ENCODE results near the gene PML. TPM values are rescaled to one million over a fixed set of nuclear protein-coding genes. Genes with fewer than 3 reads are reported as not detected.
"Not testable (repeated sequence)": the region's sequence is repeated elsewhere in the genome, so short reads cannot be mapped to it uniquely, and the experiment has no call there.

Gene PML
- total RNA-seq, 1 experiment from 2014 or later: 21.5 TPM

DNA sequence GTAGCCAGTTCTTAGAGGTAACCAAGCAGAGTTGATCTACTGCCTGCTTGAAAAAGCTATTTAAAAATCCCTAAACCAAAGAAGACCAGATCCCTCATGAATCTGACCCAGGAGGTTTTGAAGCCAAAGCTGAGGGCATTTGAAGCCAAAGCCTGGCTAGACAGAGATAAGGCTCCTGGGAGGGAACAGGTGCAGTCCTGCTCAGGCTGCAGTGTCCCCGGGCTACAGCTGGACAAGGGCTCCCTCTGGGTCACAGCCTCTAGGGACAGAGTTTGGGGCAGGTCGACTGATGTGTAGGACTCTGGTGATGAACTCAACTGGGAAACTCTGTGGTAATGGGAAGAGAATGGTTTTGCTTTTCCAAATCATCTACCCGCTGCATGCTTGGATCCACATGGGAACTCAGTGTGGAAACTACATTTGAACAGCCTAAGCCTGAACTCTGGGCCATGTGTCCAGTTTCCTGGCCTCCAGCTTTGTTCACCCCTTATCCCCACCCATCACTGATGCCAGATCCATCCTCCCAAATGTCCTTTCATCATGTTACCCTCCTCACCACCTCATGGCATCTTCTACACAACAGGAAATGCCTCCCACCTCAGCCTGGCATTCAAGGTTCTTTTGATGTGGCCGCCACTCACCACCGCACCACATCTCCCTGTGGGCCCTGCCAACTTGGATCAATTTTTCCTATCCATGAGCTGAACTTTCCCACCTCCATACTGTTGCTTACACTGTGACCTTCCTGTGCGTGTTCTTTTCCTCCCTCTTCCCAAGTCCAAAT, 64.7 kb downstream of the PML start:
- H3K4me1 ChIP-seq (ENCODE audit: low read length); H3K4me2 ChIP-seq (ENCODE audit: low read depth, low read length, poor library complexity, severe bottlenecking); H3K79me2 ChIP-seq (ENCODE audit: low read length); H3K36me3 ChIP-seq (ENCODE audit: insufficient read depth, low read length); H3K9me2 ChIP-seq (replicated peaks; ENCODE audit: insufficient read depth, low read length); H3K9me3 ChIP-seq (ENCODE audit: low read length); H3K27me3 ChIP-seq (ENCODE audit: low read length); H3K9ac ChIP-seq (ENCODE audit: low read length); H3K27ac ChIP-seq (ENCODE audit: low read length); DNase-seq; H4K20me1 ChIP-seq (ENCODE audit: insufficient read depth, low read depth, low read length); H3K4me3 ChIP-seq (ENCODE audit: low read length); H2AFZ ChIP-seq (ENCODE audit: low read length): not testable (repeated sequence)

DNA sequence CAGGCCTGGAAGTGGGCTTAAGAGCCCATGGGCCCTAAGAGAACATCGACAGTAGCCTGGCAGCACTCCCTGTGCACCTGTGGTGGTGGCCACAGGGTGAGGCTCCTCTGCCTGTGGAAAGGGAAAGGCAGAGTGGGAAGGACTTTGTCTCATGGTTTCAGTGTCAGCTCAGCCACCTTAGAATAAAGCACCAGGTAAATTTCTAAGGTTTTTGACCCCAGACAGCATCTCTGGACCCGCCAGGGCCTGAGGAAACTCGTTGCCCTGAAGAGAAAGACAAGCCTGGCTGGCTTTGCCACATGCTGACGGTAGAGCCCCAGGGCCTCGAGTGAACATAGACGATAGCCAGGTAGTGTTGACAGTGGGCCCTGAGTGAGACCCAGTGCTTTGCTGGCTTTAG, 65.7 kb downstream of the PML start:
- Histone ChIP-seq H3K9me2 (replicated peaks; ENCODE audit: insufficient read depth, low read length) (no peaks in the 10 kb centered on the region), H3K27me3 (ENCODE audit: low read length) (no peaks in the 10 kb centered on the region), H3K4me3 (ENCODE audit: low read length) (no peak overlapping the region), H3K9ac (ENCODE audit: low read length) (no peak overlapping the region), H3K4me1 (ENCODE audit: low read length) (no peaks in the 10 kb centered on the region), H2AFZ (ENCODE audit: low read length) (no peak overlapping the region), H3K79me2 (ENCODE audit: low read length) (no peaks in the 10 kb centered on the region), H3K9me3 (ENCODE audit: low read length) (no peaks in the 10 kb centered on the region), H3K27ac (ENCODE audit: low read length) (no peak overlapping the region), H3K36me3 (ENCODE audit: insufficient read depth, low read length) (no peaks in the 10 kb centered on the region), H3K4me2 (ENCODE audit: low read depth, low read length, poor library complexity, severe bottlenecking) (no peak overlapping the region), H4K20me1 (ENCODE audit: insufficient read depth, low read depth, low read length) (no peaks in the 10 kb centered on the region)
- no peak for DNase-seq

DNA sequence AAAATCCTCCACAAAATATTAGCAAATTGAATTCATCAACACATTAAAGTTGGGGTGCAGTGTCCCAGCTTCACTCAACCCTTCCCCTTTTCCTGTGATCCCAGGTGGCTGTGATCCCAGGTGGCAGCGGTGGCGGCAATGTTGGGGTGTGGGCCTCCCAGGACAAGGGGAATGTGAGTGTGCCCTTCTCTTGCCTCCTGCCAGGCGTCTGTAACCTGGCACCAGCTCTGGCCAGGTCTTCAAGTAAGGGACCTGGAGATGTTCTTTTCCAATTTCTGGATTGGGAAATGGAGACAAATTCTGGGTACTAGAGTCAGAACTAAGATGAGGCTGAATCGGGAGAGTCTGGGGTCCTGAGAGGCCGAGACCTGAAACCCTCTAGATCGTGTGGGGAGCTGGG, 67.7 kb downstream of the PML start:
- Histone ChIP-seq H3K27ac (ENCODE audit: low read length) (no peak overlapping the region), H3K9me2 (replicated peaks; ENCODE audit: insufficient read depth, low read length) (no peaks in the 10 kb centered on the region), H3K27me3 (ENCODE audit: low read length) (no peaks in the 10 kb centered on the region), H3K4me1 (ENCODE audit: low read length) (no peaks in the 10 kb centered on the region), H3K79me2 (ENCODE audit: low read length) (no peaks in the 10 kb centered on the region), H3K4me3 (ENCODE audit: low read length) (no peak overlapping the region), H4K20me1 (ENCODE audit: insufficient read depth, low read depth, low read length) (no peaks in the 10 kb centered on the region), H3K9me3 (ENCODE audit: low read length) (no peaks in the 10 kb centered on the region), H3K36me3 (ENCODE audit: insufficient read depth, low read length) (no peaks in the 10 kb centered on the region), H3K4me2 (ENCODE audit: low read depth, low read length, poor library complexity, severe bottlenecking) (no peak overlapping the region), H3K9ac (ENCODE audit: low read length) (no peak overlapping the region), H2AFZ (ENCODE audit: low read length) (no peak overlapping the region)
- no peak for DNase-seq

DNA sequence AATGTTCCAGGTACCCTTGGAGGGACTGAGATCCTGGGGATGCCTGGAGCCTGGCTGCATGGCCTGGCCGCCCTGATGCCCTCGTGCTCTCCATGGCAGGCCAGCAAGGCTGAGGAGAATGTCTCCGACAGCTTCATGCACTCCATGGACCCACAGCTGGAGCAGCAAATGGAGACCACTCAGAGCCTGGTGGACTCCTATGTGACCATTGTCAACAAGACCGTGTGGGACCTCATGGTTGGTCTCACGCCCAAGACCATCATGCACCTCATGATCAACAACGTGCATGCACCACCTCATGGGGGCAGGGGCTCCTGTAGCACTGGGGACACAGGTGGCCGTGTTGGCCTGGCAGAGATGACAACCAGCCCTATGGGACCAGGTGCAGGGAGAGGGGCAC, 68.2 kb downstream of the PML start:
- Histone ChIP-seq H3K9me3 (ENCODE audit: low read length) (no peaks in the 10 kb centered on the region), H3K4me3 (ENCODE audit: low read length) (no peak overlapping the region), H3K27me3 (ENCODE audit: low read length) (no peaks in the 10 kb centered on the region), H3K4me1 (ENCODE audit: low read length) (no peaks in the 10 kb centered on the region), H3K36me3 (ENCODE audit: insufficient read depth, low read length) (no peaks in the 10 kb centered on the region), H3K4me2 (ENCODE audit: low read depth, low read length, poor library complexity, severe bottlenecking) (no peak overlapping the region), H4K20me1 (ENCODE audit: insufficient read depth, low read depth, low read length) (no peaks in the 10 kb centered on the region), H3K9me2 (replicated peaks; ENCODE audit: insufficient read depth, low read length) (no peaks in the 10 kb centered on the region), H3K27ac (ENCODE audit: low read length) (no peak overlapping the region), H3K9ac (ENCODE audit: low read length) (no peak overlapping the region), H3K79me2 (ENCODE audit: low read length) (no peaks in the 10 kb centered on the region), H2AFZ (ENCODE audit: low read length) (no peak overlapping the region)
- no peak for DNase-seq

DNA sequence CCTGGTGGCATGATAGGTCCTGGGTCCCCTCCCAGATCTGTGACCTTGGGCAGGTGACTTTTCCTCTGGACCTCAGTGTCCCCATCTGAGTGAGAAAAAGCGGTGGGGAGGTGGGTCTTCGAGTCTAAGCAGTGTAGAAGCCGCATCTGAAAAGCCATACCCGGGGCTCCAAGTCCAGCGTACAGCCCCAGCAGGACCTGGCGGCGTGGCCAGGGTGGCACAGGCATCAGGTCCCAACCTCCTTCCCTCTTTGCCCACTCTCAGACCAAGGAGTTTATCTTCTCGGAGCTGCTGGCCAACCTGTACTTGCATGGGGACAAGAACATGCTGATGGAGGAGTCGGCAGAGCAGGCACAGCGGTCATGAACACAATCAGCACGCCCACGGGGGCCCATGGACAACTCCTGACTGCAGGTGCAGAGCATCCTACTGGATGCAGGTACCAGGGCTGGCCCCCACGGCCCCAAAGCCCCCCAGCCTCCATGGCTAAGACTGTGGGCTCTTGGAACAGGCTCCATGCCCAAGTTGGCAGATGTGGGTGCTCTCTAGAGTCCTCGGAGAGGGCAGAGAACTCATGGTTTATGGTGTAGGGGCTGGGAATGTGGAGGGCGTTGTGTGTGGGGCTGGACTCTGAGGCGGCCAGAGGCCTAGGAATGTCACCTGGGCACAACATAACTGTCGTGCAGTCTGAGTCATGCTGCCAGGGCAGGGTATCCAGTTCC, 69.1 kb downstream of the PML start:
- not testable (repeated sequence) for H2AFZ ChIP-seq (ENCODE audit: low read length); H3K79me2 ChIP-seq (ENCODE audit: low read length); DNase-seq; H4K20me1 ChIP-seq (ENCODE audit: insufficient read depth, low read depth, low read length); H3K9me3 ChIP-seq (ENCODE audit: low read length); H3K4me3 ChIP-seq (ENCODE audit: low read length); H3K4me1 ChIP-seq (ENCODE audit: low read length); H3K27ac ChIP-seq (ENCODE audit: low read length); H3K27me3 ChIP-seq (ENCODE audit: low read length); H3K9ac ChIP-seq (ENCODE audit: low read length); H3K9me2 ChIP-seq (replicated peaks; ENCODE audit: insufficient read depth, low read length); H3K4me2 ChIP-seq (ENCODE audit: low read depth, low read length, poor library complexity, severe bottlenecking); H3K36me3 ChIP-seq (ENCODE audit: insufficient read depth, low read length)

DNA sequence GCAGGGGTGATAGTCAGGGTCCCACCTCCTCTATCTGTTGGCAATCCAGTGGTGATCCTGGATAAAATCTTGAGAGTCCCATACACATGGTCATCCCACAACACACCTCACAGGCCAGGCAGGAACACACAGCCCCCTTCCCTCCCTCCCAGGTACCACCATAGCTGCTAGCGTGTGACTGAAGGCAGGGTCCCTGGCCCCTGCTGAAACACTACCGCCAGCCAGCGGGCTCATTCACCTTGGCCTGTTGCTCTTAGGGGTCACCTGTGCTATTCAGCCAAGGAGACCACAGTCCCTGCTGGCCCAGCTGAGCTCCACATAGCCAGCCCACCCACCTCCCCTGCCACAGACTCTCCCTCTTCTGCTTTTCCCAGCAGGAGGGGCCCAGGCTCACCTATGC, 69.7 kb downstream of the PML start:
- not testable (repeated sequence) for H3K4me1 ChIP-seq (ENCODE audit: low read length); H3K4me2 ChIP-seq (ENCODE audit: low read depth, low read length, poor library complexity, severe bottlenecking); H3K36me3 ChIP-seq (ENCODE audit: insufficient read depth, low read length); H3K27me3 ChIP-seq (ENCODE audit: low read length); H2AFZ ChIP-seq (ENCODE audit: low read length); H4K20me1 ChIP-seq (ENCODE audit: insufficient read depth, low read depth, low read length); H3K9ac ChIP-seq (ENCODE audit: low read length); H3K9me2 ChIP-seq (replicated peaks; ENCODE audit: insufficient read depth, low read length); DNase-seq; H3K4me3 ChIP-seq (ENCODE audit: low read length); H3K27ac ChIP-seq (ENCODE audit: low read length); H3K9me3 ChIP-seq (ENCODE audit: low read length); H3K79me2 ChIP-seq (ENCODE audit: low read length)

DNA sequence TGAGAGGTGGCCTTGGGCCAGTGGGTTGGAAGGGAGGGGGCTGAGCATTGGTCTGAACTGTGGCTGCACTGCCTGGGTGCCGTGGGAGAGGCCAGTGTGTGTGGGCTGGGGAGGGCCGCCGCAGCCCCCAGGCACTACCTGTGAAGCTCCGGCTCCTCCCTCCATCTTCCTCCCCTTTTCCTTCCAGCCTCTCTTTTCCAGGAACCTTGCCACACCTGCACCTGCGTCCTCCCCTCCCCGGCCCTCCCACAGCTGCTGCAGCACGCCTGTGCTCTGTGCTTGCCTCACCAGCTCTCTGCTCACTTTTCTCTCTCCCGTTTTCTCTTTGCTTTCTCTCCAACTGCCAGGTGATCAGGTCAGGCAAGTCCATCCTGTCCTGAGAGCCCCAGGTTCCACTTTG, 70.3 kb downstream of the PML start:
- H3K36me3 ChIP-seq (ENCODE audit: insufficient read depth, low read length); H3K9me2 ChIP-seq (replicated peaks; ENCODE audit: insufficient read depth, low read length); H2AFZ ChIP-seq (ENCODE audit: low read length); H3K9me3 ChIP-seq (ENCODE audit: low read length); H3K27ac ChIP-seq (ENCODE audit: low read length); H3K4me1 ChIP-seq (ENCODE audit: low read length); H3K79me2 ChIP-seq (ENCODE audit: low read length); H4K20me1 ChIP-seq (ENCODE audit: insufficient read depth, low read depth, low read length); DNase-seq; H3K4me3 ChIP-seq (ENCODE audit: low read length); H3K9ac ChIP-seq (ENCODE audit: low read length); H3K27me3 ChIP-seq (ENCODE audit: low read length); H3K4me2 ChIP-seq (ENCODE audit: low read depth, low read length, poor library complexity, severe bottlenecking): not testable (repeated sequence)

DNA sequence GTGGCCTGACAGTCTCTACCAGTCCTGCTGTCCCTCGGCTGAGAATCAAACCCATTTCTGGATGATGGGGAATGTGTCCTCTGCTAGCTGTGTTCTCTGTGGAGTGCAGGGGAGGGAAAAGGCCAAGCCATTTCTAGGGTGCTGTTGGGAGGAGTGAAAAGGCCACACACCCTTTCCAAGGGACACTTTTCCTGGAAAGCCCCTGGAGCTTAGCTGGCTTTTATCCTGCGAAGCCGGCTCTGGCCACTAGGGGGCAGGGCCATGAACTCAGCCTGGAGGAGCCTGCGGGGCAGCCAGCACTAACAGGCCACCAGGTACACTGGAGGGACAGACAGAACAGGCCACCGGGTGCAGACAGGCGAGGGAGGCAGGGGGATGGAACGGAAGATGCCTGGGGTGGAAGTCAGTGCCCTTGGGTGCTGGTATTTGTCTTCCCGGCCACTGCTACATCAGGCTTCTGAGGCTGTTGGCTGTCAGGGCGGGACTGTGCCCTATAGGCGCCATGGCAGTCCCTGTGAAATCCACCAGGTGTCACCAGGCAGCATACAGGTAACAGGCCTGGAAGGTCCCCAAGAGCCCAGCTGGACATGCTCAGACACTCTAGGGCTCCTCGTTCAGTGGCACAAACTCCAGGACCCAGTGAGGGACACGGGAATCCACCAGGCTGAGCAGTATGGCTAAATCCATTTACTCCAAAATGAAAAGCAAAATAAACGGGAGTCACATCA, 71.3 kb downstream of the PML start:
- not testable (repeated sequence) for H3K4me3 ChIP-seq (ENCODE audit: low read length); H3K27me3 ChIP-seq (ENCODE audit: low read length); H2AFZ ChIP-seq (ENCODE audit: low read length); H3K4me2 ChIP-seq (ENCODE audit: low read depth, low read length, poor library complexity, severe bottlenecking); H3K9ac ChIP-seq (ENCODE audit: low read length); H3K9me2 ChIP-seq (replicated peaks; ENCODE audit: insufficient read depth, low read length); H3K79me2 ChIP-seq (ENCODE audit: low read length); H4K20me1 ChIP-seq (ENCODE audit: insufficient read depth, low read depth, low read length); H3K27ac ChIP-seq (ENCODE audit: low read length); H3K4me1 ChIP-seq (ENCODE audit: low read length); DNase-seq; H3K9me3 ChIP-seq (ENCODE audit: low read length); H3K36me3 ChIP-seq (ENCODE audit: insufficient read depth, low read length)

Measured in Karpas-422 (cell line).